Duodenal mucosa (tissue), 2 donors: ENCODE measurements around the gene CEP85L.

Experiments used
- H3K27ac ChIP-seq: one replicate; pipeline ENCODE4 v1.7.0; 2013; ENCODE audit warnings: low read depth, low read length
- H3K27me3 ChIP-seq, 2 donors: one replicate each; pipeline ENCODE4 v1.7.0; 2013; ENCODE audit warnings: low read length in 2 of 2, control low read depth in 1 of 2; ENCODE audit not compliant: insufficient read depth in 2 of 2, control insufficient read depth in 1 of 2
- H3K36me3 ChIP-seq, 2 donors: one replicate each; pipeline ENCODE4 v1.7.0; 2013; ENCODE audit warnings: low read length in 2 of 2, control low read depth in 1 of 2; ENCODE audit not compliant: insufficient read depth in 2 of 2, control insufficient read depth in 1 of 2
- H3K4me1 ChIP-seq, 2 donors: one replicate each; pipeline ENCODE4 v1.7.0; 2013; ENCODE audit warnings: low read length in 2 of 2, control low read depth in 1 of 2; ENCODE audit not compliant: insufficient read depth in 2 of 2, control insufficient read depth in 1 of 2
- H3K4me3 ChIP-seq, 2 donors: one replicate each; pipeline ENCODE4 v1.7.0; 2013; ENCODE audit warnings: low read length in 2 of 2, low read depth in 1 of 2
- H3K9ac ChIP-seq, 2 donors: one replicate each; pipeline ENCODE4 v1.7.0; 2013; ENCODE audit warnings: low read length in 2 of 2, low read depth in 1 of 2
- H3K9me3 ChIP-seq, 2 donors: one replicate each; pipeline ENCODE4 v1.7.0; 2013; ENCODE audit warnings: low read length in 2 of 2, control low read depth in 1 of 2; ENCODE audit not compliant: control insufficient read depth in 1 of 2

The CEP85L gene

GRCh38 chr6:118505656-118506055 lies 145.7 kb downstream of the CEP85L start:
- H3K27ac ChIP-seq = no peak overlapping the region
- peaks cover 0 to 2% of the 10 kb centered on the region in 2 donors for H3K9me3 ChIP-seq
- H3K27me3 ChIP-seq = no peaks in the 10 kb centered on the region
- H3K36me3 ChIP-seq = peaks cover 0 to 3% of the 10 kb centered on the region in 2 donors
- H3K9ac ChIP-seq = no peak overlapping the region
- no peaks in the 10 kb centered on the region for H3K4me1 ChIP-seq
- H3K4me3 ChIP-seq = no peak overlapping the region

GRCh38 chr6:118504611-118505010 lies 146.8 kb downstream of the CEP85L start:
- no peak overlapping the region for H3K27ac ChIP-seq
- no peaks in the 10 kb centered on the region for H3K27me3 ChIP-seq
- H3K36me3 ChIP-seq = peaks cover 0 to 3% of the 10 kb centered on the region in 2 donors
- peaks cover 0 to 5% of the 10 kb centered on the region in 2 donors for H3K9me3 ChIP-seq
- H3K4me1 ChIP-seq = no peaks in the 10 kb centered on the region
- H3K9ac ChIP-seq = no peak overlapping the region
- no peak overlapping the region for H3K4me3 ChIP-seq

GRCh38 chr6:118502169-118502568 lies 149.2 kb downstream of the CEP85L start:
- no peak overlapping the region for H3K9ac ChIP-seq
- peaks cover 0 to 3% of the 10 kb centered on the region in 2 donors for H3K36me3 ChIP-seq
- peaks cover 0 to 5% of the 10 kb centered on the region in 2 donors for H3K9me3 ChIP-seq
- no peaks in the 10 kb centered on the region for H3K4me1 ChIP-seq
- no peaks in the 10 kb centered on the region for H3K27me3 ChIP-seq
- no peak overlapping the region for H3K27ac ChIP-seq
- H3K4me3 ChIP-seq = no peak overlapping the region

DNA sequence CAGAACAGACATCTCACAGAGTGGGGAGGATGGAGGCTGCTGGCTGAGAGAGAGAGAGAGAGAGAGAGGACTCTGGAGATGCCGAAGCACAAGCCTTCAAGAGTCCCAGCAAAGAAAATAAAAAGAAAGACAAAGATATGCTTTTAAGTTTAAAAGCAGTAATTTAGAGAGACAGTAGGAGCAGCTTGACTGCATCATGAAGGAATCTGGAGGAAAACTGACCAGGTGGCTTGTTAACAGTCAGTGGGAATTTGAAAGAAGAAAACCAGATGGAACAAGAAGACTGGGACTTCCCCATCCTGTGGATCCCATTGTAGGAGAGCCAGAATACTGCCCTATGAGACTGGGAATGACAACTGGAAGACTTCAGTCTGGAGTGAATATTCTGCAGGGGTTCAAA lies 149.6 kb downstream of the CEP85L start:
- Histone ChIP-seq H3K9me3 (peaks cover 0 to 5% of the 10 kb centered on the region in 2 donors), H3K36me3 (peaks cover 0 to 3% of the 10 kb centered on the region in 2 donors), H3K27ac (no peak overlapping the region), H3K4me3 (no peak overlapping the region), H3K9ac (no peak overlapping the region), H3K4me1 (no peaks in the 10 kb centered on the region), H3K27me3 (no peaks in the 10 kb centered on the region)

DNA sequence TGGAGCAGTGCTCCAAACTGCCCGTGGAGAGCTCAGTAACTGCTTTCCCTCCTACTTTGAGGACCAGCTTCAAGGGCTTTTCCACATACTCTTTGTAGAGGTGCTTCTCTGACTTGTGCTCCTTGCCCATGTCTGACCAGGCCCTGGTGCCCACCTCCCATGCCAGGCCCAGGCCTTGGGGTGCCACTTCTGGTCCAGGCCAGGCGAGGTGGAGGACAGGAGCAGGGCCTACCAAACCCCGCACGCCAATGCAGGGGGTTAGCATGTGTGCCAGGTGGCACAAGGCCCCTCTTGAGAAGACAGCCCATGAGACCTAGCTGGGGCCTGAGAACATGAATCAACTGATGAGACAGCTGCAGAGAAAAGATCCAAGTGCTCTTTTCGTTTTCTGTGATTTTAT lies 150.3 kb downstream of the CEP85L start:
- Histone ChIP-seq H3K27ac (no peak overlapping the region), H3K9me3 (peaks cover 0 to 5% of the 10 kb centered on the region in 2 donors), H3K4me1 (no peaks in the 10 kb centered on the region), H3K9ac (no peak overlapping the region), H3K36me3 (peaks cover 0 to 3% of the 10 kb centered on the region in 2 donors), H3K4me3 (no peak overlapping the region), H3K27me3 (no peaks in the 10 kb centered on the region)

GRCh38 chr6:118500130-118501015 lies 151.0 kb downstream of the CEP85L start:
- H3K27ac ChIP-seq = no peak overlapping the region
- H3K27me3 ChIP-seq = no peaks in the 10 kb centered on the region
- peaks cover 0 to 3% of the 10 kb centered on the region in 2 donors for H3K36me3 ChIP-seq
- H3K9me3 ChIP-seq = peaks cover 0 to 5% of the 10 kb centered on the region in 2 donors
- H3K4me3 ChIP-seq = no peak overlapping the region
- H3K9ac ChIP-seq = no peak overlapping the region
- no peaks in the 10 kb centered on the region for H3K4me1 ChIP-seq

GRCh38 chr6:118495485-118496280 lies 155.7 kb downstream of the CEP85L start:
- Histone ChIP-seq H3K27ac (no peak overlapping the region), H3K4me1 (no peaks in the 10 kb centered on the region), H3K27me3 (no peaks in the 10 kb centered on the region), H3K4me3 (no peak overlapping the region), H3K9me3 (peaks cover 0 to 3% of the 10 kb centered on the region in 2 donors), H3K9ac (no peak overlapping the region), H3K36me3 (no peaks in the 10 kb centered on the region)

DNA sequence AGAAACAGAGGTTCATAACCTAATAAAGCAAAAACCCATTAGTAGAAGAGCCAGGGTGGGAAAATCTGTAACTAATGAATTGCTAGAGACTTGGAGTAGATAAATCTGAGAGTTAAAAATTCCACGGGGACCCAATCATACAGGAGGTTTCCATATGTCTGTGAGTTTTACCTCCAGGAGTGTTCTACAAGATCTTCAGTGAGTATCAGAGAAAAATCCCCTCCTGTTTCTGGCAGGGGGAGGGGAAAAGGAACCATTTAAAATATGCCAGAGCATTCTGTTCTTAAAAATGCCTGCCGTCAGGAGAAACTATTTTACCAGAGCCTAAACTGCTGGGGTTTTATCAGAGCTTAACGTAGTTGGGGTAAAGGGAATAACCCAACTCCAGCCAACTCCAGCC lies 157.3 kb downstream of the CEP85L start:
- Histone ChIP-seq H3K27ac (no peak overlapping the region), H3K9me3 (peaks cover 0 to 4% of the 10 kb centered on the region in 2 donors), H3K27me3 (no peaks in the 10 kb centered on the region), H3K4me3 (no peak overlapping the region), H3K9ac (no peak overlapping the region), H3K4me1 (no peaks in the 10 kb centered on the region), H3K36me3 (peaks cover 0 to 3% of the 10 kb centered on the region in 2 donors)

DNA sequence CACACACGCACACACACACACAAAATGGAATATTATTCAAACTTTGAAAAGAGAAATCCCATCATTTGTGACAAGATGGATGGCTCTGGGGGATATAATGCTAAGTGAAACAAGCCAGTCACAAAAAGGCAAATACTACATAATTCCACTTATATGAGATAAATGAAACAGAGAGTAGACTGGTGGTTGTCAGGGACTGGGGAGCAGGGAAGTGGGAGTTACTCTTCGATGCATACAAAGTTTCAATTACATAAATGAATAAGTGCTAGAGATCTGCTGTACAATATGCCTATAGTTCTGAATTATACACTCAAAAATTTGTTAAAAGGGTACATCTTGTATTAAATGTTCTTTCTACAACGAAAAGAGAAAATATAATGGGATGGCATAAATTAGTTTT lies 161.4 kb downstream of the CEP85L start:
- H3K36me3 ChIP-seq = peaks cover 3% of the 10 kb centered on the region in 2 donors

DNA sequence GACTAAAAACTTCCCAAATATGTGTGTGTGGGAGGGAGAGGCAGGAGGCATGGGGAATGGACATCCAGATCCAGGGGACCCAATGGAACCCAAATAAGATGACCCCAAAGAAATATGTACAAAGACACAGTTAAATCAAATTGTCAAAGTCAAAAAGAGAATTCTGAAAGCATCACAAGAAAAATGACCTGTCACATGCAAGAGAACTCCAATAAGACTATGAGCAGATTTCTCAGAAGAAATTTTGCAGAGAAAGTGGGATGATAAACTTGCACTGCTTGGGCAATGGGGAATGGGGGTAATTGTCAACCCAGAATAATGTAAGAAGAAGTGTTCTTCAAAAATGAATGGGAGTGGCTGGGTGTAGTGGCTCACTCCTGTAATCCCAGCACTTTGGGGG lies 162.8 kb downstream of the CEP85L start:
- Histone ChIP-seq H3K4me1 (no peaks in the 10 kb centered on the region), H3K9me3 (peaks cover 5 to 10% of the 10 kb centered on the region in 2 donors), H3K4me3 (no peak overlapping the region), H3K9ac (no peak overlapping the region), H3K27ac (no peak overlapping the region), H3K27me3 (no peaks in the 10 kb centered on the region), H3K36me3 (peaks cover 3% of the 10 kb centered on the region in 2 donors)

More for the DNA sequence above, 161.4 kb downstream of the CEP85L start:
- Histone ChIP-seq H3K27ac (no peak overlapping the region), H3K4me1 (no peaks in the 10 kb centered on the region), H3K9me3 (peaks cover 5 to 10% of the 10 kb centered on the region in 2 donors), H3K4me3 (no peak overlapping the region), H3K9ac (no peak overlapping the region), H3K27me3 (no peaks in the 10 kb centered on the region)
